HG02588 (cell line): ENCODE results near the gene SAMD11.
"Not testable (repeated sequence)": the region's sequence is repeated elsewhere in the genome, so short reads cannot be mapped to it uniquely, and the experiment has no call there.

ENCODE experiments used
- ATAC-seq: cut with Tn5 transposase; IDR thresholded peaks from one replicate; pipeline ENCODE4 v1.9.1; 2021; ENCODE audit warnings: mild to moderate bottlenecking, moderate library complexity; ENCODE audit not compliant: unreplicated experiment

The SAMD11 gene, protein sequence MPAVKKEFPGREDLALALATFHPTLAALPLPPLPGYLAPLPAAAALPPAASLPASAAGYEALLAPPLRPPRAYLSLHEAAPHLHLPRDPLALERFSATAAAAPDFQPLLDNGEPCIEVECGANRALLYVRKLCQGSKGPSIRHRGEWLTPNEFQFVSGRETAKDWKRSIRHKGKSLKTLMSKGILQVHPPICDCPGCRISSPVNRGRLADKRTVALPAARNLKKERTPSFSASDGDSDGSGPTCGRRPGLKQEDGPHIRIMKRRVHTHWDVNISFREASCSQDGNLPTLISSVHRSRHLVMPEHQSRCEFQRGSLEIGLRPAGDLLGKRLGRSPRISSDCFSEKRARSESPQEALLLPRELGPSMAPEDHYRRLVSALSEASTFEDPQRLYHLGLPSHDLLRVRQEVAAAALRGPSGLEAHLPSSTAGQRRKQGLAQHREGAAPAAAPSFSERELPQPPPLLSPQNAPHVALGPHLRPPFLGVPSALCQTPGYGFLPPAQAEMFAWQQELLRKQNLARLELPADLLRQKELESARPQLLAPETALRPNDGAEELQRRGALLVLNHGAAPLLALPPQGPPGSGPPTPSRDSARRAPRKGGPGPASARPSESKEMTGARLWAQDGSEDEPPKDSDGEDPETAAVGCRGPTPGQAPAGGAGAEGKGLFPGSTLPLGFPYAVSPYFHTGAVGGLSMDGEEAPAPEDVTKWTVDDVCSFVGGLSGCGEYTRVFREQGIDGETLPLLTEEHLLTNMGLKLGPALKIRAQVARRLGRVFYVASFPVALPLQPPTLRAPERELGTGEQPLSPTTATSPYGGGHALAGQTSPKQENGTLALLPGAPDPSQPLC

GRCh38 chr1:923131-923990 is at the start of gene SAMD11:
Gene SAMD11, plus strand, starts transcription at chr1:923923. Its CDS starts 509 bp downstream, at chr1:924432.
- no peak for ATAC-seq

DNA sequence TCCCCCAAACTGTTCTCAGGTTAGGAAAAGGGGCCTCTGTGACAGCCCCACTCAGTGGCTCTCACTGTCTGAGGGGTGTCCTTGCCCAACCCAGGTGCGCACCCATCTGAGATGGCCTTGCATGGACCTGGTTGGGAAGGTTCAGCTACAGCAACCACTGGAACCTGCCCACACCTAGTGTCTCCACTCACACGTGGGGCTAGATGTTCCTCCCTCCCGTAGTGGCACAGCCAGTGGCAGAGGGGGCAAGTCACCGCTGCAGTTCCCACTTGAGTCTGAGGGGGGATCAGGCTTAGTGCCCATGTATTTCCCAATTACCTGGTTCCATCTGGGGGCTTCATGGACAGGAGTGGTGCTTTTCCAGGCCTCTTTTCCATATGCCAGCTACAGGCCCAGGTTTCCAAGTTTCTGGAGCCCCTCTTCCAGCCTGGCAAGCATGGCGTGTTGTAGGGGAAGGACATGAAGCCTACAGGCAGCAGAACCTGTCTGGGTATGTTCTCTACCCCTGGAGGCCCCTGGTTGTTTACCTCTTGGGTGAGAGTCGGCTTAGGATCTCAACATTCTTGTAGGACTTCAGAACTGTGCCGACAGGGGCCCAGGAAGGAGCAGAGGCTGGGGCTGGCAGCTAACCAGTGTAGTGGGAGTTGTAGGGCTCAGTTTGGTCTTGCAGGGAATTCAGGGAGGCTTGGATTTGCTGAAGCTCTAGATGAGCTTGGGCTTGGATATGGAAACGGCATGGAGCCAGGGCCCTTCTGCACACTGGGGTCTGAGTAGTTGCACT is 47.1 kb upstream of the SAMD11 start:
- ATAC-seq, result not testable (repeated sequence)

- not testable (repeated sequence) for ATAC-seq
Measured at GRCh38 chr1:877209-877986, 46.3 kb upstream of the SAMD11 start.

- ATAC-seq, result not testable (repeated sequence)
Measured at GRCh38 chr1:880511-880910, 43.2 kb upstream of the SAMD11 start.

DNA sequence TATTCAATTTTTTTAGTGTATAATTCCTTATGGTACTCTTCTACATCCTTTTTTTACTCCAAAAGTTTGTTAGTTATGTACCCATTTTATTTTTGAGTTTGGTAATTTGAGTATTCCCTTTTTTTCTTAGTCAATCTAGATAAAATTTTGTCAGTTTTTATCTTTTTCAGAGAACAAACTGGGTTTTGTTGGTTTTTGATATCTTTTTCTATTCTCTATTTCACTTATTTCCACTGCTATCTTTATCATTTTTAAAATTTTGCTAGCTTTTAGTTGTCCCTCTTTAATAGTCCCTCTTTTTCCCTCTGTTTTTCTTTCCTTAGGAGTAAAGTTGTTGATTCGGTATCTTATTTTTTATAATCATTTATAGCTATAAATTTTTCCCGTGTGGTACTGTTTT is 42.8 kb upstream of the SAMD11 start:
- ATAC-seq, result not testable (repeated sequence)

- no peak for ATAC-seq
Measured at GRCh38 chr1:886311-886710, 37.4 kb upstream of the SAMD11 start.

DNA sequence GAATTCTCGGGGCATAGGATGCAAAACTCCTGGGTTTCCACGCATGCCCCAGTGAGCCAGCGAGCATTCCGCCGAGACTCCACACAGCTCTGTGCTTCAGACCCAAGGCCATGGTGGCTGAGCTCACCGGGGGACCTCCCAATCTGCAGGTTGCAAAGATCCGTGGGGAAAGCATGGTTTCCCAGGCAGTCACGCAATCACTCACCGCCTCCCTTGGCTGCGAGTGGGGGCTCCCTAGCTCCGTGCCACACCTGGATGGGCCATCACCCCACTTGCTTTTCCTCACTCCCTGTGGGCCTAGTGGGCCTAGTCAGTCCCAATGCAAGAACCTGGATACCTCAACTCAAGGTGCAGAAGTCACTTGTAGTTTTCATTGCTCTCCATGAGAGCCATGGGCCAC is 37.0 kb upstream of the SAMD11 start:
- ATAC-seq, result no peak

DNA sequence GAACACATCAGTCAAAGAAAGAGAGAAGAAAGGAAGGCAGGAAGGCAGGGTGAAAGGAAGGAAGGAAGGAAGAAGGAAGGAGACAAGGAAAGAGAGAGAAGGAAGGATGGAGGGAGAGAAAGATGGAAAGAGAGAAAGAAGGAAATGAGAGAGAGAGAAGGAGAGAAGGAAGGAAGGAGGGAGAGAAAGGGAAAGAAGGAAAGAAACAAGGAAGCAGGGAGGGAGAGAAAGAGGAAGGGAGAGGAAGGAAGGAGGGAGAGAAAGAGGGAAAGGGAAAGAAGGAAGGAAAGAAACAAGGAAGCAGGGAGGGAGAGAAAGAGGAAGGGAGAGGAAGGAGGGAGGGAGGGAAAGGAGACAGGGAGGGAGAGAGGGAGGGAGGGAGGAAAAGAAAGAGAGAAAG is 35.4 kb upstream of the SAMD11 start:
- no peak for ATAC-seq

- ATAC-seq, result not testable (repeated sequence)
Measured at GRCh38 chr1:889774-890173, 33.9 kb upstream of the SAMD11 start.

GRCh38 chr1:890234-890633 is 33.5 kb upstream of the SAMD11 start:
- ATAC-seq, result not testable (repeated sequence)

DNA sequence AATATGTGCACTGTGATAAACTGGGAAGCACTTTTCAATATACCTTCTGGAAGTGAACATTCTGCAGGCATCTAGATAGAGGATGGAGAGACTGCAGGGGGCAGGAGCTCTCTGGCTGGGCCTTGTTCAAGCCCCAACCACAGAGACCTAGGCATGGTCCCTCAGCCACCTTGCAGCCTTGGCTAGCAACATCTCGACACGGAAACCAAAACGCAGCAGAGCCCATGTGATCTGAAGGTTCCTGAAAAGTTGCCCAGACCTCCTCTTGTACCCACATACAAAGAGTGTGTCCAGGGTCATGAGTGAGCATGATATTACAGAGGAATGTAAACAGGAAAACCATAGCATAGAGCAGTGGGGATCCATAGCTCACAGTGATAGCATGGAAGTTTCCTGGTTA is 33.1 kb upstream of the SAMD11 start:
- no peak for ATAC-seq

GRCh38 chr1:897226-897625 is 26.5 kb upstream of the SAMD11 start:
- ATAC-seq, result no peak

- ATAC-seq, result not testable (repeated sequence)
Measured at GRCh38 chr1:897951-898350, 25.8 kb upstream of the SAMD11 start.

- ATAC-seq, result no peak
Measured at GRCh38 chr1:899636-900317, 23.9 kb upstream of the SAMD11 start.

- no peak for ATAC-seq
Measured at GRCh38 chr1:901108-901859, 22.4 kb upstream of the SAMD11 start.

DNA sequence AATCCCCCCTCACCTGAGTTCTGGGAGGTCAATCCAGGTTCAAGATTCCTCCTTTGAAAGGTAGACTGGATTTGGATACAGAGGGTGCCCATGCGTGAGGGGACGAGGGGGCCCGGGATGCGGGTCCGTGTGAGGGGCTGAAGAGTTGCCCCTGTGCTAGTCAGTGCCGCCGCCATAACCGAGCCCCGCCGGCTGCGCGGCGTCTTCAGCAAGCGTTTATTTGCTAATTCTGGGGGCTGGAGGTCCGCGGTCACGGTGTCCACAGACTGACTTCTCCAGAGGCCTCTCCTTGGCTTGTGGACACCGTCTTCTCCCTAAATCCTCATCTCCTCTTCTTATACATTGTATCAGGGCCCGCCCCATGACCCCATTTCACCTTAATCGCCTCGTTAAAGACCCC is 20.9 kb upstream of the SAMD11 start:
- no peak for ATAC-seq

- no peak for ATAC-seq
Measured at GRCh38 chr1:903305-903704, 20.4 kb upstream of the SAMD11 start.

DNA sequence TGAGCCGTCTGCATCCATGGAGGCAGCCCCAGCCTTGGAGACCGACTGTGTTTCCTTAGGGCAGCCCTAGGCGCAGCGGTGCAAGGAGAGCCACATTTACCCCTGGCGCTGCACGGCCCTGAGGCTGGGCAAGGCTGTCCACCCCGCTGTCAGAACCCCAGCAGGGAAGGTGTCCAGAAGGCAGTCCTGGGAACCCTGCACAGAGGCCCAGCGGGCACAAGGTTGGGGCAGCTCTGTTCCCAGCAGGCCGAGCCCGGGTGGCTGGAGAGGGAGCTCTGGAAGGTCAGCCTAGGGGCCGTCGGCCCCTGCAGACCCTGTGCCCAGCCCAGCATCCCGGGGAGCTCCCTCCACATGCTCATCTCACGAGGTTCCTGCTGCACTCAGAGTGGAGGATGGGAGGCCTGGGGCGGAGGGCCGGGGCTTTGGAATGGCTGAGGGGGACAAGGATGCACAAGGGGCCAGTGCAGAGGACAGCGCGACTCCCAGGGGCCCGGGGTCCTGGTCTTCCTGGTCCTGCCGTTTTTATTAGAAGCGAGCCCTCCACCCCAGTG is 19.9 kb upstream of the SAMD11 start:
- no peak for ATAC-seq
